Activated naive CD4-positive, alpha-beta T cell treated with anti-CD3 and anti-CD28 coated beads, Interleukin-2, amount 10 ng/mL, durations not matched to agents 7 days and 5 days (primary cell): ENCODE data around the gene TMEM9B.
"Not testable (repeated sequence)": the region's sequence is repeated elsewhere in the genome, so short reads cannot be mapped to it uniquely, and the experiment has no call there.

Experiments
- CTCF ChIA-PET: fragments of 350-600 bp; sonication (Branson Sonifier 250); formaldehyde crosslinking; loops from one replicate; lab custom pipeline; 2021; ENCODE audit warnings: antibody characterized with exemption; lab: Charles Lee
- DNase-seq: peaks from one replicate; pipeline ENCODE4 v3.0.0-alpha.2; 2020
- H3K27ac Mint-ChIP-seq: one replicate; pipeline ENCODE4 v1.8.0; 2021; ENCODE audit warnings: mild to moderate bottlenecking, moderate library complexity, mixed read lengths
- H3K27me3 Mint-ChIP-seq: one replicate; pipeline ENCODE4 v1.8.0; 2021; ENCODE audit warnings: mild to moderate bottlenecking, mixed read lengths
- H3K36me3 Mint-ChIP-seq: one replicate; pipeline ENCODE4 v1.8.0; 2021; ENCODE audit warnings: mixed read lengths
- H3K4me1 Mint-ChIP-seq: one replicate; pipeline ENCODE4 v1.8.0; 2021; ENCODE audit warnings: mixed read lengths
- H3K4me3 Mint-ChIP-seq: one replicate; pipeline ENCODE4 v1.8.0; 2021; ENCODE audit warnings: mild to moderate bottlenecking, moderate library complexity, mixed read lengths
- H3K9me3 Mint-ChIP-seq: one replicate; pipeline ENCODE4 v1.8.0; 2021; ENCODE audit warnings: mixed read lengths

The TMEM9B gene

DNA sequence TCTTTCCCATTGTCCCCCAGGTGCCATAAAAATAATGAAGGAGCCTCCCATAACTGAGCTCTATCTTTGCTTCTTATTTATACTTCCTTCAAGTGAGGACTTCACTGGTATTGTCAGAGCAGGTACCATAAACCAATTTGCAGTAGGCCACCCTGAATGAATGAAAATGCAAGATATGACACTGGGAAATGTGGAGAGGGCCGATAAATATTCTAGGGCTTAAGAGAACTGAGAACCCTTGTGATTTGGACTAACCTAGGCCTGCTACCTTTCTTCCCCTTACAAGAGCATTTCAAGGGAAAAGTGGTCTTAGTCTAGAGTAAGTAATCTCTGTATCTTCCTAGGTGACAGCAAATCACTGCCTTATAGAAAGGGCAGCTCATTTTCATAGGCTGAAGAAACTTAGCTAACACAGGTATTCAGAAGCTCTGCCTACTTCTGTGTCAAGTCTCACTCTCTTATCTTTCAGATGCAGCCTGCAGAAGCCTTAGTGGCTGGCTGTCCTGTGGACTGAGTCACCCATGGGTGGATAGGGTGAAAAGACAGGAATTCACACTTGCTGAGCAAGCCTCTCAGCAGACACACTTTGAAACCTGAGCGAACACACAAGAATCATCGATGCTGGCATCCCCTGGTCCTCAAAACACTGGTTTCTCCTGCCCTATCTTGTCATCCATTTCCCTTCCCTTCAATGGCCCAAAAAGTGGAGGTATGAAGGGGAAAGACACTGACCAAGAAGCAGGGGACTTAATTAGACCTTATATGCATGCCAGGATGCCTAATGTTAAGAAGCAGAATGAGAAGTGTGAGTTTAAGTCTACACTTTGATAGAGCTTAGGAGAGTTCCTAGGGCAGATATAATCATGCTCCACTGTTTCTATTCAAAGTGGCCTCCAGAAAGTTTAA, 24.3 kb upstream of the TMEM9B start:
- Mint-ChIP-seq H3K4me3 (no peak overlapping the region), H3K4me1 (peaks cover 5% of the 10 kb centered on the region), H3K27me3 (peaks cover 17% of the 10 kb centered on the region), H3K27ac (no peak overlapping the region), H3K9me3 (no peaks in the 10 kb centered on the region), H3K36me3 (no peaks in the 10 kb centered on the region)
- no peak for DNase-seq
- CTCF ChIA-PET, result interaction anchor here (1.3 to 1.5 kb wide), 2 partner anchors 9 to 12 kb away, joined by 3 to 5 read pairs; no protein-coding TSS in a partner anchor

DNA sequence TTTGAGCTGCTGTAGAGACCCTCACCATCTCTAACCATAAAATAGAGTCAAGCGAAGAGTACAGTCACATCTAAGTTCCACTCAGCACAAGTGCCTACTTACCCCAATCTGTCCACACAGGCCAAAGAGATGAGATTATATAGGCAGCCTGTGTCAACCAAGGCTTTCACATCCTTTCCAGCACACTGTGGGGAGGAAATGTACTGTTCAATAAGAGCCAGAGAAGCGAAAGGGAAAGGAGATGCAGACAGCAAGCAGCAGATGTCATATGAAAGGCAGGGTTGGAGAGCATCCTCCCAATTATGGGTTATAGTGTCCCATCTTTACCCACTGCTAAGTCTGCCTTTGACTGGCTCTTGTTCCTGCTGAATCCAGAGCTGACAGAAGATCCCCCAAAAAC, 23.2 kb upstream of the TMEM9B start:
- H3K36me3 Mint-ChIP-seq, result no peaks in the 10 kb centered on the region
- H3K27ac Mint-ChIP-seq, result no peak overlapping the region
- H3K9me3 Mint-ChIP-seq, result no peaks in the 10 kb centered on the region
- CTCF ChIA-PET, result interaction anchor here (0.8 to 1.6 kb wide), 5 partner anchors 10 to 519 kb away, joined by 3 to 5 read pairs (median 3); no protein-coding TSS in a partner anchor
- no peak for DNase-seq
- H3K4me1 Mint-ChIP-seq, result peaks cover 5% of the 10 kb centered on the region
- H3K4me3 Mint-ChIP-seq, result no peak overlapping the region
- peaks cover 11% of the 10 kb centered on the region for H3K27me3 Mint-ChIP-seq

DNA sequence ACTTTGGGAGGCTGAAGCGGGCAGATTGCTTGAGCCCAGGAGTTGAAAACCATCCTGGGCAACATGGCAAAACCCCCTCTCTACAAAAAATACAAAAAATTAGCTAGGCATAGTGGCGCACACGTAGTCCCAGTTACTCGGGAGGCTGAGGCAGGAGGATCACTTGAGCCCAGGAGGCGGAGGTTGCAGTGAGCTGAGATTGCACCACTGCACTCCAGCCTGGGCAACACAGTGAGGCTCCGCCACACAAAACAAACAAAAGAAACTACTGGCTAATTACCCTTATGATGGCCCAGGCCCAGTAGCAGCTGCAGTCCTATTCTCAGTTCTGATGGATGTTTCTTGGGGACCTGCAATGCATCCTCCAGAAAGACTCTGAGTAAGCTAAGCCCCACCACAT, 22.5 kb upstream of the TMEM9B start:
- CTCF ChIA-PET, result interaction anchor here (0.8 to 1.6 kb wide), 4 partner anchors 11 to 520 kb away, joined by 3 to 4 read pairs (median 3); no protein-coding TSS in a partner anchor

DNA sequence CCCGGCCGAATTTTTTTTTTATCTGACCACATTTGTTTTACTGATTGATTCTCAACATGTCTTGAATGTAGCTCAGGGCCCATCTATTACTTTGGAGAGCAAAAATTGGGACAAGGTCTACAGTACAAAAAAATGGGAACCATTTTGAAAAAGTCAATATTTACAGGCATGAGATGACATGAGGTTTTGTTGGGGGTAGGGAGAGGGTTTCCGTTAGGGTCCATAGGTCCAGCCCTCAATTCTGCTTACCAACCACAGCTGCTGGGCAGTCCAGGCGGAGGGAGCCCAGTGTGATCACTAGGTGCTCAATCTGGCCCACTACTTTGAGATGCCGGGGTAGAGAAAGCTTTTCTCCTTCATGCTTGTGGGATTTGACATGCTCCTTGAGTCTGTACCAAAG, 21.2 kb upstream of the TMEM9B start:
- Mint-ChIP-seq H3K36me3 (no peaks in the 10 kb centered on the region), H3K27me3 (peaks cover 7% of the 10 kb centered on the region), H3K4me1 (peaks cover 5% of the 10 kb centered on the region), H3K4me3 (no peak overlapping the region), H3K27ac (no peak overlapping the region), H3K9me3 (no peaks in the 10 kb centered on the region)
- CTCF ChIA-PET, result no interaction called here
- DNase-seq, result no peak

More for the DNA sequence above, 22.5 kb upstream of the TMEM9B start:
- not testable (repeated sequence) for H3K9me3 Mint-ChIP-seq, DNase-seq, H3K4me3 Mint-ChIP-seq, H3K4me1 Mint-ChIP-seq, H3K27ac Mint-ChIP-seq, H3K36me3 Mint-ChIP-seq, H3K27me3 Mint-ChIP-seq

DNA sequence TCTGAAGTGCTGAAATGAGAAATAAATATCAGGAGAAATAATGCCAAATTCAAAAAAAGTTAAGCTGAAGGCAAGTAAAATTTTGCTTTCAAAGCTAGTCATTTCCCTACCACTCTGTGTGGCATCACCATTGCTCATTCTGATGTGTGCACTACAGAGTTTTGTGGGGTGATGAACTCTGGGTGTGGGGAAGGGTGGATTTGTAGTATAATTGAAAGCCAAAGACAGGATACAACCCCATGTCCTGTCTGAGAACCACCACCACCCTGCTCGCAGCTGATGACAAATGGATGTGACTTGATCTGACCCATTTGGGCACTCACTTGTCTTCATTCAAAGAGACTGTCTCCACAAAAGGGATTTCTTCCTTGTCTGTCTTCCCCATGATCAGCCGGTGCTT, 19.3 kb upstream of the TMEM9B start:
- Mint-ChIP-seq H3K27ac (no peak overlapping the region), H3K9me3 (no peaks in the 10 kb centered on the region), H3K4me1 (peaks cover 5% of the 10 kb centered on the region), H3K36me3 (no peaks in the 10 kb centered on the region), H3K27me3 (peaks cover under 1% of the 10 kb centered on the region), H3K4me3 (no peak overlapping the region)
- DNase-seq, result no peak
- CTCF ChIA-PET, result interaction anchor here (0.6 to 1.9 kb wide), 2 partner anchors 24 to 267 kb away, joined by 4 to 7 read pairs; no protein-coding TSS in a partner anchor

DNA sequence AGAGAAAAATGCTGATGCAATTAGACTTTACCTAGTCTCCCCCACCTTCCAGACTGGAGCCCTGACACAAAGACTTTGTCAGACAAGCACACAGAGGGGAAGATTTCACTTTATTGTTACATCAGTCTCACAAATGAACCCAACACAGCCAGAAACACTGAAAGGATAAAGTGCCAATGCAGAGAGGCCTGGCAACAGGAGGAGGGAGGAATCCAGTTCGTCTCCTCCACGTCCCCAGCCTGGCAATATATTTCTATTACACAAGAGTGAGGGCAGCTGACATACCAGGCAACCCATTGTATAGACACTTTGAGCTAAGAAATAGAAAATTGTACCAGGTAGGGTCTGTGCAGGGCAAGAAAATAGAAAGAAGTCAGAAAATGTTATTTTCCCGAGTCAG, 16.2 kb upstream of the TMEM9B start:
- H3K4me3 Mint-ChIP-seq, result no peak overlapping the region
- CTCF ChIA-PET, result interaction anchor here (0.6 kb wide), 1 partner anchor 133 kb away, joined by 3 read pairs; no protein-coding TSS in a partner anchor
- no peaks in the 10 kb centered on the region for H3K9me3 Mint-ChIP-seq
- H3K27ac Mint-ChIP-seq, result no peak overlapping the region
- no peak for DNase-seq
- H3K4me1 Mint-ChIP-seq, result no peaks in the 10 kb centered on the region
- H3K27me3 Mint-ChIP-seq, result no peaks in the 10 kb centered on the region
- no peaks in the 10 kb centered on the region for H3K36me3 Mint-ChIP-seq

DNA sequence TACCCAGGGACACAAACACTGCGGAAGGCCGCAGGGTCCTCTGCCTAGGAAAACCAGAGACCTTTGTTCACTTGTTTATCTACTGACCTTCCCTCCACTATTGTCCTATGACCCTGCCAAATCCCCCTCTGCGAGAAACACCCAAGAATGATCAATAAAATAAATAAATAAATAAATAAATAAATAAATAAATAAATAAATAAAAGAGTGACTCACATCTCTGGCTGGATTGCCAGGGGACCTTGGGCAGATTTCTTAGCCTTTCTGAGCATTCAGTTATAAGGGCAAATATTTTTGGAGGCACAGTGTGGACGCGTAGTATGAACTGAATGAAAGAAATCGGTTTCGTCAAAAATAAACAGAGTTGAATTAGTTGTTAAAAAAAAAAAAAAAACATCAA, 15.1 kb upstream of the TMEM9B start:
- H3K36me3 Mint-ChIP-seq, H3K4me3 Mint-ChIP-seq, H3K9me3 Mint-ChIP-seq, DNase-seq, CTCF ChIA-PET, H3K27me3 Mint-ChIP-seq, H3K27ac Mint-ChIP-seq, H3K4me1 Mint-ChIP-seq: not testable (repeated sequence)

DNA sequence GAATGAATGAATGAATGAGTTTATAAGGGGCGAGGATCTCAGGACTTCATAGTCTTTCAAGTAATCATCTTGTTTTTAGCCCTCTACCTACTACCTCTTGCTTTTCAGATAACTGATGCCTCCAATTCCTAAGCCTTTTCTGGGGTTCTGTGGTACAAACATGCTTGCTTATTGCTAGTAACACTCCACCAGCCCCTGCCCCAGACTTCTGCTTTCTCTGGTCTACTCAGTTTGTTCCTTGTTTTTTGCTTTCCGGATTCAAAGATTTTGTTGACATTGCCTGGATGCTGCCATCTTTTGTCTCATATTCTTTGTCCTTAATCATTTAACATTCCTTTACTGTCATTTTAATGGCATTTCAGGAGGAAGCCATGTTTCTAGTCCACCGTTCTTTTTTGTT, 8.9 kb upstream of the TMEM9B start:
- no peak overlapping the region for H3K27ac Mint-ChIP-seq
- CTCF ChIA-PET, result interaction anchor here (1.7 kb wide), 1 partner anchor 165 kb away, joined by 4 read pairs; no protein-coding TSS in a partner anchor
- no peak overlapping the region for H3K4me3 Mint-ChIP-seq
- peaks cover 2% of the 10 kb centered on the region for H3K36me3 Mint-ChIP-seq
- H3K27me3 Mint-ChIP-seq, result no peaks in the 10 kb centered on the region
- no peaks in the 10 kb centered on the region for H3K4me1 Mint-ChIP-seq
- DNase-seq, result no peak
- no peaks in the 10 kb centered on the region for H3K9me3 Mint-ChIP-seq

DNA sequence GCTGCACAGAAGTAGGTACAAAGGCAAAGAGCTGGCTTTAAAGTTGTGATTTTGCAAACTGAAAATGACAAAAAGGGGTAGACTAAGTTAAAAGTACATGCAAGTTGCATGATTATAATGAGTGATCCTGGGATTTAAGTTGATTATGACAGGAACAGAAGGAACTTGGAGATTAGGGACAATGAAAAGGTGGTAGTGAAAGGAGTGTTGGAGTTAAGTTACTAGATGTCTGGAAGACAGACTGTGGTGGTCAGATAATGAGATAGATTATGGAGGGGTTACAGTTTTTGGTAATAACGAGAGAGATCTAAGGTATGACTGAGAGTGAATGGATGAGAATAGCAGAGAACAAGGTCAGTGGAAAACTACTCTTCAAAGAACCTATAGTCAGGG, 7.7 kb upstream of the TMEM9B start:
- H3K27me3 Mint-ChIP-seq, result no peaks in the 10 kb centered on the region
- peaks cover 6% of the 10 kb centered on the region for H3K36me3 Mint-ChIP-seq
- H3K4me1 Mint-ChIP-seq, result no peaks in the 10 kb centered on the region
- CTCF ChIA-PET, result interaction anchor here (1.7 kb wide), 1 partner anchor 166 kb away, joined by 4 read pairs; no protein-coding TSS in a partner anchor
- H3K4me3 Mint-ChIP-seq, result no peak overlapping the region
- H3K9me3 Mint-ChIP-seq, result no peaks in the 10 kb centered on the region
- no peak for DNase-seq
- H3K27ac Mint-ChIP-seq, result no peak overlapping the region

DNA sequence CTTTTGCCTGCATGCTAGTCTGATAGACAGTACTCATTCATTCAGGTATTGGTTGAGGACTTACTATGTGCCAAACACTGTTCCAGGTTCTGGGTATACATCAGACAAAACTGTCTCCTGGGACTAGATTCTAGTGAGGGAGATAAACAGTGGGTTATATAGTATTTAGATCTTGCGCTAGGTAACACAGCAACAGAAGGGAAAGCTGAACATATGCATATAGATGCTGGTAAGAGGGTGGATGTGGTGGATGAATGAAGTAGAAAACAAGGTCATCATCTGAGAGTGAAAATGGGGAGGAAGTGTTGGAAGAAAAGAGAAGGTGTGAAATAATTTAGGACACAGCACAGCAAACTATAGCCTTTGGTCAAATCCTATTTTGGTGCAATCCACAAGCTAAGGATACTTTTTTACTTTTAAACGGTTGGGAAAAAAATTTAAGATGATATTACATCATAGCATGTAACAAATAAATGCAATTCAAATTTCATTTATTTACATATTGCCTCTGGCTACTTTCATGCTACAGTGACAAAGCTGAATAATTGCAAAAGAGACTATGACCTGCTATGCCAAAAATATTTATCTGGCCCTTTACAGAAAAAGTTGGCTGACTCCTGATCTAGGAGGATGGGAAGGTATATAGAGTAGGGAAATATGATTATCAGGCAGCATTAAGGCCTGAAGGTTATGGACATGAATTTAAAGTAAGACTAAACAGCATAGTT, 7.1 kb upstream of the TMEM9B start:
- H3K27ac Mint-ChIP-seq, result no peak overlapping the region
- H3K27me3 Mint-ChIP-seq, result no peaks in the 10 kb centered on the region
- CTCF ChIA-PET, result interaction anchor here (1.7 kb wide), 1 partner anchor 166 kb away, joined by 4 read pairs; no protein-coding TSS in a partner anchor
- H3K9me3 Mint-ChIP-seq, result no peaks in the 10 kb centered on the region
- no peak for DNase-seq
- peaks cover 6% of the 10 kb centered on the region for H3K36me3 Mint-ChIP-seq
- peaks cover 3% of the 10 kb centered on the region for H3K4me1 Mint-ChIP-seq
- H3K4me3 Mint-ChIP-seq, result no peak overlapping the region

DNA sequence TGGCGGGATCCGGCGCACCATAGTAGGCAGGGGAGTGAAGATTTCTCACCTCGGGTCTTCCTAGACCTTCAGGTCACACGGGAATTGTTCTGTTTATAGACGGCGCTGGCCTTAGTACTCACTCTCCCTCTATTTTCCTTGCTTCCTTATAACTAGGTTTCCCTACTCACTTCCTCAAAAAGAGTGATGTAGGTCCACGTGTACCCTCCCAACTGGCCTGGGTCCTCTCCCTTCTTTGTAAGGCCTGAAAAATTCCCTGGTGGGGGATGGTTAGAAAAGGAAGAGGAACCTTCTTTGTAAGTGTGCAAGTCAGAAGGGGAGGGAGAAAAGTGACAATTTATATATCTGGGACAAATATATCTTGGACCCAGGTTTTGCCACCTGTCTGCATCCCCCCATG, 2.9 kb upstream of the TMEM9B start:
- Mint-ChIP-seq H3K27ac (no peak overlapping the region), H3K4me3 (no peak overlapping the region), H3K4me1 (peaks cover 25% of the 10 kb centered on the region), H3K27me3 (no peaks in the 10 kb centered on the region), H3K9me3 (no peaks in the 10 kb centered on the region), H3K36me3 (peaks cover 10% of the 10 kb centered on the region)
- CTCF ChIA-PET, result no interaction called here
- DNase-seq, result no peak

DNA sequence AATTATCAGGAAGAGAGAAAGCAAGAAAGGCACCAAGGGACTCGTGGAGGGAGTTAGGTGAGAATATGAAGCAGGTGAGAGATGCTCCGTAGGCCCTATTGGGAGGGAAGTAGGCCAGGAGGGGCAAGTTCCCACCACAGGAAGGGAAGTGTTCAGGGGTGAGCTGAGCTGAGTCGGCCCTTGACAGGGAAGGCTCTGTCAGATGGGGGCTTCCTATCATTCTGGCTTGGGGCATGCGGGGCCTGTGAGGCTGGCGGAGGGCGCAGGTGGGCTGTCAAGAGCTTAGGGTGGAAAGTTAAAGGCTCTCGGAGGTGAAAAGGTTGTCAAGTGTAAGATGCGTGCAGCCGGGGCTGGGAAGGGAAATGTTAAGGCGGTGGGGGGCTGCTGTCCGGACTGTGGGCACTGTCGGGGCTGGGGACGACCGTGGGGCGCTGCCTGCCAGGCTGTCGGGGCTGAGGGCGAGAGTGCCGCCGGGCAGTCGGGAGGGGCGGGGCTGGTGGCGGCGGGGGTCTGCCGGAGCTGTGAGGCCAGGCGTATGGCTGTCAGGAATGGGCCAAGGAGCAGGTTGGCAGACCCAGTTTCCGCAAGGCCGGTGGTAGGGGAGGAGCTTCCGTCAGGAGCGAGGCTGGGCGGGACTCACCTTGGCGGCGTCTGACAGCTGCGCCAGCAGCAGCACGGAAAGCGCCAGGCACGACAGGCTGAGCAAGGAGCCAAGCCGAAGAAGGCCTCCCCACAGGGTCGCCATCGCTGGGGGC, 496 bp downstream of the TMEM9B start:
- Mint-ChIP-seq H3K9me3 (no peaks in the 10 kb centered on the region), H3K4me1 (peaks cover 43% of the 10 kb centered on the region), H3K27me3 (no peaks in the 10 kb centered on the region)

DNA sequence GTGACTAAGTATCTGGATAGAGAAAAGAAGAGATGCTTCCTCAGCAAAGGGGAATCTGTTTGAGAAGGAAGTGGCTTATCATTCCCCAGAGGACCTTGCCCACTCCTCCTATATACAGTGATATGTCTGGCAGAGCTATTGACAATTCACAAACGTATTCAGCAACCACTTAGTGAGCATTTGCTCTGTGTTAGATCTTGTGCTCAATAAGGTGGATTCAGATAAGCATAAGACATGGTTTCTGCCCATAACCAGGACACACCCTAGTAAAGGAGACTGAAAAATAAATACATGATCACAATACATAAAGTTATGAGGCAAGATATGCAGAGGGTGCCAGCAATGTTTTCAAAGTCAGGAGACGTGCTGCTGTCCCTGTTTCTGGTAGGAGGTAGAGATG, 1.4 kb downstream of the TMEM9B start:
- CTCF ChIA-PET, result interaction anchor here (1.4 to 3.0 kb wide), 4 partner anchors 48 to 274 kb away, joined by 3 to 17 read pairs (median 8); no protein-coding TSS in a partner anchor
- H3K4me1 Mint-ChIP-seq, result peaks cover 43% of the 10 kb centered on the region
- no peak for DNase-seq

More for the DNA sequence above, 496 bp downstream of the TMEM9B start:
- peak; percentile 90 for DNase-seq
- CTCF ChIA-PET, result interaction anchor here (1.3 to 3.0 kb wide), 5 partner anchors 48 to 275 kb away, joined by 3 to 17 read pairs (median 4); no protein-coding TSS in a partner anchor
- peak overlapping the region; percentile 97 for H3K4me3 Mint-ChIP-seq
- peaks cover 16% of the 10 kb centered on the region for H3K36me3 Mint-ChIP-seq
- H3K27ac Mint-ChIP-seq, result peak overlapping the region; percentile 95

More for the DNA sequence above, 1.4 kb downstream of the TMEM9B start:
- no peaks in the 10 kb centered on the region for H3K9me3 Mint-ChIP-seq
- H3K27me3 Mint-ChIP-seq, result no peaks in the 10 kb centered on the region
- H3K36me3 Mint-ChIP-seq, result peaks cover 16% of the 10 kb centered on the region
- H3K4me3 Mint-ChIP-seq, result peak overlapping the region; percentile 97
- H3K27ac Mint-ChIP-seq, result peak overlapping the region; percentile 72
